AML-193 (cell line): Measurements from ENCODE around the gene GRIA4.

Experiments
- DNase-seq, 2 experiments: peaks; one replicate each; lab custom pipeline; 2025; lab: John Stamatoyannopoulos, UW

The GRIA4 gene

GRCh38 chr11:105918600-105918999, 308.7 kb downstream of the GRIA4 start:
- no peak for DNase-seq

DNA sequence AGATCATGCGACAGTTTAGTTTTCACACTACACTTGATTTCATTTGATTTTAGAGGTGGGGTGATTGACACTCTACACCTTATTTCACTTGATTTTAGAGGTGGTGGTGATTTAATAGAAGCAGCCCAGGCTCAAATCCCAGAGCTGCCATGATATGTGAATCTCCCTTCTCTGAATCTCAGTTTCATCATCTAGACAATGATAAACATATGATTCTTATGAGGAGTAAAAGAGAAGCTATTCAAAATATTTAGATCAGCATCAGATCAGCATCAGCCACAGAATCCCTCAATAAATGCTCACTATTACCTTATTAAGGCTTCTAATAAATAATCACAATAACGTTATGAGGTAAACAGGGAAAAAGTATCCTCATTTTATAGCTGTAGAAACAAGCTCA, 313.4 kb downstream of the GRIA4 start:
- no peak for DNase-seq

DNA sequence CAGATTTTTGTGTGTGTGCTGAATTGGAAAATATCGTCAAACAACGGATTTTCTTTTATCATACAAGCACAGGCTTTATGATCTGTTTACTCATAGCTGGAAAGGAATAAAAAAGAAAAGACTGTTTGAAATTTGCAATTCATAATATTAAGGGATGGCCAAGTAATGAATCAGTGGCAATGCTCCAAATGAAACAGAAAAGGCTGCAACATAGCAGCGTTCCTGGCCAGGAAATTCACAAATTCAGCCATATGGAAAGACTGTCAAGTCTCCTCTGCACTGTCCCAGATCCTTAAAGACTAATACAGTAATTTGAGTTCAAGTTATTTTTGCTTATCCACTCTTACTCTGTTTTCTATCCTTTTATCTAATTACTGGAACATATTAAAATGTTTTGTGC, 313.9 kb downstream of the GRIA4 start:
- no peak for DNase-seq

DNA sequence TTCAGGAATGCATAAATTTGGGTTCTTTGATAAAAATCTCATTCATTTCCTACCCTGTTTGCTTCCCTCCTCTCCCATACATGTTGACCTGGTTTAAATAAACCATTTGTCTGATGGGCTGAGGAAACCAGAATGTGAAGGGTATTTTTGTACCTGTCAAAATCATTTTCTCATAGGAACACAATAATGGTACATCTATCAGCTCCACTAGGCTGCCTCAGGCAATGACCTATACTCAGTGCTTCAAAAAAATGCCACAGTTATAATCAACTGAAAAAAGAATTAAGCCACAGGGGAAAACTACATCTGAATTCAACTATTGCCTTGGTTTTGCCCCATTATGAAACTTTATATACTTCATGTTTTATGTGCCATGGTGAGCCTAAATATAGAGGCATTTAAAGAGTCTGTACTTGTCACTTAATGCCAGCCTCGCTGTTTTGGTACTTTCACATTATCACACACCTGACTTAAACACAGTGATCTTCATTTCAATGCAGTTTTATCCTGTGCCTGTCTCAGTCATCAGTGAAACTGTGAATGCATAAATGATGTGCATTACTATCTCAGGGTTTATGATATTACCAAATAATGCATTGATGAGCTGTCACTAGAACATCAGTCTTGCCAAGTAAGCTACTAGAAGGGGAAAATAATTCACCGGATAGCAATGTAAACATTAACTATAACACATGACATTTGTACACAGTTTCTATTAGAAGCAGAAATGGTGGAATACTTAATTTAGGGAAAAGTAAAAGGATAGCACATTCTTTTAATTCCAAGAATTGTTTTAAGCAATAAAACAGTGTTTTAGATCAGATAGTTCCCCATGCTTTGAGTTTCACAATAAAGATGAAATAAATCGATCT, 319.4 kb downstream of the GRIA4 start:
- DNase-seq, result no peak

GRCh38 chr11:105933695-105934094, 323.8 kb downstream of the GRIA4 start:
- DNase-seq, result no peak

DNA sequence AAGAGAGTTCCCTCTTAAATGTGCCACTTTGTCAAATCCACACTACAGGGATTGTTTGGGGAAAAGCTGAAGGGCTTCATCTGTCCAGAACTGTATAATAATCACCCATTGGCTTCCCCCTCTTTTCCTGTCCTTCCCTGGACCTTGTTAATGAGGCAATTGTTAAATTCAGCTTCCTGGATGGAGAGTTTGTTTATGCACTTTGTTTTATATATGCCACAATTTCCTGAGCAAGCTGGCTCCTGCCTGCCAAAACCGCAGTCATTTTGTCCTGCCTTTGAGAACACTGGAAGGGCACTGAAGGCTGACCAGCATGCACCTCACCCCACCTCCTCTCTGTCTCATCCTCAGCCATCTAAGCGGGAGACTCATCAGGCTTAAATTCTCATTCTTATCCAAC, 325.9 kb downstream of the GRIA4 start:
- no peak for DNase-seq

DNA sequence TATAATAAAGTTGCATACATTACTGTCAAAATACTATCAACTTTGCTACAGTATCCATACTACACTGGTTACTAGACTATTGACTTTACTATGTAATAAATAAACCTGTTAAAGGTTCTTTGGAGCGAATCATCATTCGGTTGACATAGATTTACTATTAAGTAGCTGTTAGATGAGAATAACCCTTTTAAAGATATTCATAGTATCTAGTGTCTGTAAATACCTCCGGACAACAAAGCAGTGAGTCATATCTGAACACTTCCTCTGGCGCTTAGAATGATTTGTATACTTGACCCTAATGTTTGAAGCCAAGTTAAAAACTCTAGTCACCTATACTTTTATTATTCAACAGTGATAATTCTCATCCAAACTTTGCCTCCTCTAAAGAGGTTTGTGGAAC, 327.5 kb downstream of the GRIA4 start:
- DNase-seq, result no peak

DNA sequence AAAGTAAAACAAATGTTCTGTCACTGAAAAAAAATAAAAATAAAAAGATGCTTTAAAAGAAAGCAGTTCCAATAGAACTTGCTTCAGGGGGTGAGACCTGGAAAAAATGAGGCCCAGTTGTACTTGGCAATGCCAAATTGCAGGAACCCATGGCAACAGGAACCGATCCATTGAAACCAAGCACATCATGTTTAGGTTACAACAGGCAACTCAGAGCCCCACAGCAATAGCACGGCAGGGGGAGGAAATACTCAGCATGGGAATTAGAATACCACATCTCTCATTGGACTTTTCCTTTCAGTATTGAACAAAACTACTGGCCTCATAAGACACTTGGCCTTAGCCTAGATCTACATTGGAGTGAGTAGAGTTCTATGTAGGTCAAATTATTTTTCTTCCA, 327.9 kb downstream of the GRIA4 start:
- no peak for DNase-seq

DNA sequence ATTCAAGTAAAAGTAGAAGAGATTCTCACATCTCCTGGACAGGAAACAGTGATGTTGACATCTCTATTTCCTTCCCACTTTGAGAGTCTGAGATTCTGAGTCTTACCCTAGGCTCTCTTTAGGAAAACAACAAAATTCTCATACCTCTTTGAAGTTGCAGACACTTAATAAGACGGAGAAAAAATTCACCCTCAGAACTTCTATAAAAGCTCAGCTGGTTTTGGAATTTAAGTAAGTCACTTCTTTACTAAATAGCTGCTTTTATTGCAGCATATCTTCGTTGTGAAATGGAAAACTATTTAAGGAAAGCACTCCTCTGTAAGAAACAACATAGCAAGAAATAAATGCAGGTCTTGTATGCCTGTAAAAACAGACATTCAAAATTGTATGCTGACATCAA, 333.0 kb downstream of the GRIA4 start:
- no peak for DNase-seq

GRCh38 chr11:105948918-105949590, 339.2 kb downstream of the GRIA4 start:
- DNase-seq, result no peak

DNA sequence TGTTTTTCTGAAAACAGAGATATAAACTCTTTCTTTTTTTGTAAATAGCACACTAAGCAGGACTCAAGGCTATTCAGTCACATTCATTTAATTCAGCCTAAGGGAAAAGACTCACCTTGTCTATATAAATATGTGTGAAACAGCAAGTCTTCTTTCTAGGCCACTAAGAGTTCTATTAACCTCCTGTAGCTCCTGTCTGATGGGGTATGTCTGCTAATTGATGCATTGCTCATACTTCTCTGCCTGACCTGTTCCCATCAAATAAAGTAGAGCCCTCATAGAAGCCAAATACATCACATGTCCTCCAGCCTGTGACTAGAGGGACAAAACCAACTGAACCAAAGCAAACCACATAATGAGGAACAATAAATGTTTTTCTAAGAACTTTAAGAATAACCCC, 344.0 kb downstream of the GRIA4 start:
- DNase-seq, result no peak

DNA sequence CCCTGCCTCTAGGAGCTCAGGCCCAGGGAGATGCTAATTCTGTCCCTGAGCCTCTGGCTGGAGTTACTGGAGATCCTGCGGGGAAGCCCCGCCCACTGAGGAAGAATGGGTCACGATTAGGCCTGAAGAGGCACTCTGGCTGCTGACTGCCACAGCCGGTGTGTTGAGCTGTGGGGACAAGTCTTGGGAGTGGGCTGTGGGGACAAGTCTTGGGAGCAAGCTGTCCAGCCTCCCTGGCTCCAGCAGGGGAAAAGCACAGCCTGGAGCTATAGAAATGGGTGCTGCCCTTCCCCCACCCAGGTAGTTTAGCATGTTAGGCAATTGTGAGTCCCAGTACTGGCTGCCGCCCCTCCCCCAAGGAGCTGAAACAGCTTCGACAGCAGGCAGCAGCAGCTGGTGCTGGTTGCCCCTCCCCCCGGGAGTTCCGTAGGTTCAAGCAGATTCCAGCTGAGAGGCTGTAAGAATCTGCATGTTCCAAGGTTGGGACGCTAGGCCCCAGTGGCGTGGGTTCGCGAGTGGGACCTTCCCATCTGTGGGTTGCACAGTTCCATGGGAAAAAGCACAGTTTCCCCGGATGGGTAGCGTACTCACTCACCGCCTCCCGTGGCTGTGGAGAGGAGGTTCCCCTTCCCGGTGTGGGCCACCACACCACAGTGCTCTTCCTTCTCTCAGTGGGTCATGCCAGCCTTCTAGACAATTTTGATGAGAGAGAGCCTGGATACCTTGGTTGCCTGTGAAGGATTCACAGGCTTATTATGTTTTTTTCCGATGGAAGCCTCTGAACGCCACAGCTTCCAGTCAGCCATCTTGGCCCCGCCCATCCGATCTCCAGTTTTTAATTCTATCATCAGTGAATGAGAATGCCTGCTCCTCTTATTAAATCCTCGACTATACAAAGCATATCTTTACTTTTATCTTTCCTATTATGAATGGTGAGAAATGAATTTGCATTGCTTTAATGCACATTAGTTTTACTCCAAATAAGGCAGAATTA, 350.7 kb downstream of the GRIA4 start:
- DNase-seq, result no peak

DNA sequence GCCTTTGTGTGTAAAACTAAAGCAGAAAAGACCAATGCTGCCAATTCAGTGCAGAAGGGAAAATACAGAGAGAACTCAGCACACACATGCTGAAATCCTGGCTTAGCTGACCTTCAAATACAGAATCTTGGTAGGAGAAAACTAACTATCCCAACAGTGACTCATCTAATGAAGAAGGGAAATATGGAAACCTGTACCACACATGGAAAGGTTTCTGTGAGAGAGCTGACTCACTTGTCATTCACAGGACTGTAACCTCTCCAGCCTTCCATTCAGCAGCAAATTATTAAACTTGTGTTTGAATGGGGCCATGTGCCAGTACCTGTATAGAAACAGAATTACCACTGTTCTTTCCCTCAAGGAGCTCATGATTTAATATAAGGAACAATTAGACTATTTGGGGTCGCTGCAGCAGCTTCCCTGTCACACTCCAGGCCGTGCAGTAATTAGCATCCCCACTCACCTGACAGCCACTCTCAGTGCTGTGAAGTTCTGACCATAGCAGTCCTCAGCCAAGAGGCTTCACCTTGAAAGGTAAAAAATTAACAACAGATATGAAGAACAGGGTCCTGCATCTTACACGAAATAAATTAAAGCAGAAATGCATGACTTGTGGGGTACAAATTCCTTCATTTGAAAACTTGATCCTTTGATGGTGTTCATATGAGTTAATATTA, 358.3 kb downstream of the GRIA4 start:
- no peak for DNase-seq

DNA sequence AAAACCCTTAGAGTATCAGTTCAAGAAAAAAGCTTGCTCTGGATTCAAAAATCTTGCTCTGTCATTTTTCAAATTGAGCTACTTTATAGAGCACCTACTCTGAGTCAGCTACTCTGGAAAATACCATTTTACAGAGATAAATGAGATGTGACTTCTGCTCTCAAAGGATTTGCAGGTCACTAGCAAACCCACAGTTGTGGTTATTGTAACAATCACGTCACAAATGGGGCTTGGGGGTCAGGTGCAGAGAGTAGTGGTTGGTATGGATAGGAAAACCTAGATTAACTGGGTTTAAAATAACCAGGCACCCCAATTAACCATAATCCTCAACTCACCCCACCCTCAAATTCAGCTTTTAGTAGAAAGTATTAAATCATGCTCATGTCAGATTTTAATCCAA, 359.9 kb downstream of the GRIA4 start:
- DNase-seq, result no peak

DNA sequence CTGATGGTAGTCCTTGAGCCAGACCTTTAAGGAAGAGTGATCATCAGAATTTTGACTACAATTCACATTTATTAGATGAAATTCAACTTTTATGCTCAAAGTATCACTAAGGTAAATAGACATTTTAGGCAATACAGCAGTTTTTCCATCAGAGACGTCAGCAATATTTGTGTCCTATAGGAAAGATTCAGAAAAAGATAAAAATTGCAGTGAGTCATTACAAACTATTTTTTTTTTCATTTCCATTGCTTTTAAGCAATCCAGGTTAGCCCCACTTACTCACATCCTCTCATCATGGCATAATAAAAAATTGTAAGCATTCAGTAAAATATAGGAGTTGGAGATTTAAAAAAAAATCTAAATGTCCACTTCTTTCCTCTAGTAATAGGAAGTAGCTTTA, 365.3 kb downstream of the GRIA4 start:
- no peak for DNase-seq

GRCh38 chr11:105979997-105980703, 370.3 kb downstream of the GRIA4 start:
- DNase-seq, result no peak

GRCh38 chr11:105986554-105986953, 376.7 kb downstream of the GRIA4 start:
- no peak for DNase-seq

DNA sequence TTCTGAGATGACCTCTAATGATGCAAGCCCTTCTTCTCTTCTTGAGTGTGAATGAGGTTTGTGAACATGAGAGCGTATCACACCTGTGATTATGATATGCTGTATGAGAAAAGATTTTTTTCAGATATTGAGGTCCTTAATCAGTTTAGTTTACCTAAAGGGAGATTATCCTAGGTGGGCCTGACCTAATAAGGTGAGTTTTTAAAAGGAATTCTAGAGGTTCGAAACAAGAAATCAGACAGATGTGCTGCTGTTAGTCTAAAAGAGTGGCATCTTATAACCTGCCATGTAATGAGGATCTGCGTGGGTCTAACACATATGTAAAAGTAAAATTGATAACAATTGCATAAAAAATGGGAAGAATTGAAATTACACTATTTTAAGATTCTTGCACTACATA, 378.3 kb downstream of the GRIA4 start:
- DNase-seq, result no peak

- no peak for DNase-seq
Measured at GRCh38 chr11:105989124-105989523, 379.3 kb downstream of the GRIA4 start.

DNA sequence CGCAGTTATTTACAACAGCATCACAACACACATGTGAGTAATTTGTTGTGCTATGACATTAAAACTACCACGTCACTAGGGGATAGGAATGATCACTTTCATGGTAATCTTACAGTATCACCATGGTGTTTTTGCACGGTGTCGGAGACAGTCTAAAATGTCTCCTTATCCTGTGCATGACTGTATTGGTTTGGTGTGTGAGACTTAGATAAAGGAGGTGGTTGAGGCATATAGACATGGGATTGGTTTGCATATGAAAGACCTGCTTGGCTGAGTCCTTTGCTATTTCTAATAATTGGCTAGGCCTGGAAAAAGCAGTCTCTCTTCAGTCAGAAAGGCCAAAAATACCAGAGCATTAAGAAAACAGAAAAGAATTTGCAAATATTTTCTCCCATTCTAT, 382.0 kb downstream of the GRIA4 start:
- DNase-seq, result no peak
